CD8-positive, alpha-beta memory T cell (primary cell): ENCODE data around the gene CYFIP2. TPM values are rescaled to one million over a fixed set of nuclear protein-coding genes. Genes with fewer than 3 reads are reported as not detected.
A peak's percentile ranks its signal among the peaks of the same experiment; 100 is the strongest.

Experiments
- CTCF ChIA-PET: fragments of 350-600 bp; sonication (Branson Sonifier 250); formaldehyde crosslinking; loops from one replicate; lab custom pipeline; 2021; ENCODE audit warnings: antibody characterized with exemption; lab: Charles Lee
- POLR2A ChIA-PET: fragments of 350-600 bp; sonication (Branson Sonifier 250); formaldehyde crosslinking; loops from one replicate; lab custom pipeline; 2021; ENCODE audit warnings: antibody characterized with exemption; lab: Charles Lee
- DNase-seq, 5 donors: peaks; one replicate each; pipeline versions ENCODE4 v3.0.0 to v3.0.0-alpha.2; 2020 to 2022; ENCODE audit warnings: mixed read lengths in 1 of 5
- H3K27ac ChIP-seq: one replicate; pipeline ENCODE4 v1.7.0; 2013; ENCODE audit warnings: low read depth, mild to moderate bottlenecking, low read length, moderate library complexity
- H3K27me3 ChIP-seq: 2 replicates; pipeline ENCODE4 v1.7.0; 2013; ENCODE audit warnings: low read length, mild to moderate bottlenecking; ENCODE audit not compliant: insufficient read depth, poor library complexity, severe bottlenecking
- H3K36me3 ChIP-seq: 2 replicates; pipeline ENCODE4 v1.7.0; 2013; ENCODE audit warnings: mild to moderate bottlenecking, low read length, moderate library complexity; ENCODE audit not compliant: insufficient read depth
- H3K4me1 ChIP-seq: 2 replicates; pipeline ENCODE4 v1.7.0; 2013; ENCODE audit warnings: mild to moderate bottlenecking, low read length, moderate library complexity; ENCODE audit not compliant: insufficient read depth
- H3K4me3 ChIP-seq: 2 replicates; pipeline ENCODE4 v1.7.0; 2013; ENCODE audit warnings: mild to moderate bottlenecking, low read length
- H3K9me3 ChIP-seq: 2 replicates; pipeline ENCODE4 v1.7.0; 2013; ENCODE audit warnings: mild to moderate bottlenecking, low read length
- H3K27ac Mint-ChIP-seq, 8 donors: one replicate each; pipeline ENCODE4 v1.8.0; 2020 to 2021; ENCODE audit warnings: mixed read lengths in 8 of 8, mild to moderate bottlenecking in 6 of 8, inconsistent platforms in 3 of 8, moderate library complexity in 3 of 8
- H3K27me3 Mint-ChIP-seq, 2 donors: one replicate each; pipeline ENCODE4 v1.8.0; 2020 to 2021; ENCODE audit warnings: mixed read lengths in 2 of 2, mild to moderate bottlenecking in 1 of 2, moderate library complexity in 1 of 2
- H3K36me3 Mint-ChIP-seq, 3 donors: one replicate each; pipeline ENCODE4 v1.8.0; 2020 to 2021; ENCODE audit warnings: mixed read lengths in 3 of 3, inconsistent platforms in 1 of 3, mild to moderate bottlenecking in 1 of 3
- H3K4me1 Mint-ChIP-seq, 3 donors: one replicate each; pipeline ENCODE4 v1.8.0; 2020 to 2021; ENCODE audit warnings: mixed read lengths in 3 of 3, inconsistent platforms in 1 of 3, mild to moderate bottlenecking in 1 of 3
- H3K4me3 Mint-ChIP-seq, 7 donors: one replicate each; pipeline ENCODE4 v1.8.0; 2020 to 2021; ENCODE audit warnings: mixed read lengths in 7 of 7, mild to moderate bottlenecking in 6 of 7, moderate library complexity in 4 of 7, inconsistent platforms in 2 of 7
- H3K9me3 Mint-ChIP-seq, 5 donors: one replicate each; pipeline ENCODE4 v1.8.0; 2020 to 2022; ENCODE audit warnings: mixed read lengths in 5 of 5, mild to moderate bottlenecking in 3 of 5, moderate library complexity in 2 of 5, inconsistent platforms in 1 of 5
- polyA plus RNA-seq: library from polyadenylated mRNA; unstranded; fragments of 300-500 nt; fragmentation: Illumina TruSeq; gene quantifications from one replicate; pipeline ENCODE4 v1.2.3, GENCODE V29; 2021
- total RNA-seq, 2 experiments: library from RNA; stranded (reverse); gene quantifications; one replicate each; pipeline ENCODE4 v1.2.3, GENCODE V29; 2021

The CYFIP2 gene
- total and polyA plus RNA-seq, 3 experiments from 2014 or later: 239 to 534 (median 259) TPM

DNA sequence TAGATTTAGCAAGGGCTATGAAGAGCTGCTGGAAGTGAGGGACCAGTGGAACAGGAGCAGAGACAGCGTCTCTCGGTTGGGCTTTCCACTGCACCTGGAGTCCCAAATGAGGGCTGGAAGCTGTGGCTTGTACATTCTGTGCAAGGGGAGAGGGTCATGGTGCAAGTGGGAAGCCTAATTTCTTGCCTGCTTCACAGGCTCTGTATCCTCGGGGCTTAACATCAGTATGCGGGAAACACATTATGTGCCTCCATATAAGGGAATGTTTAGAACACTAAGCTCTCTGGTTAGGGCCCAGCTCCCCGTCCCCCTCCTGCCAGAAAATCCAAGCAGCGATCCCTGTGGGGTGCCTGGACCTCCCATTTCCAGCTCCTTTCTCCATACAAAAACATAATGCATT lies 105.0 kb downstream of the CYFIP2 start:
- Mint-ChIP-seq H3K27ac (peak overlapping the region in 7 of 8 donors; percentile 8 to 93 (median 21)), H3K4me1 (peaks cover 3 to 12% (median 4%) of the 10 kb centered on the region in 3 donors), H3K4me3 (no peak overlapping the region), H3K27me3 (no peaks in the 10 kb centered on the region), H3K9me3 (no peaks in the 10 kb centered on the region), H3K36me3 (peaks cover 4 to 89% (median 22%) of the 10 kb centered on the region in 3 donors)
- H3K9me3 ChIP-seq: no peaks in the 10 kb centered on the region
- no peak overlapping the region for H3K4me3 ChIP-seq
- no peak overlapping the region for H3K27ac ChIP-seq
- no peaks in the 10 kb centered on the region for H3K27me3 ChIP-seq
- H3K36me3 ChIP-seq: peaks cover 74% of the 10 kb centered on the region
- H3K4me1 ChIP-seq: no peaks in the 10 kb centered on the region
- ChIA-PET POLR2A (no interaction called here), CTCF (interaction anchor here (1.5 to 2.0 kb wide), 3 partner anchors 10 to 373 kb away, joined by 3 to 6 read pairs (median 4); partner anchors contain the start of gene LSM11)
- DNase-seq: no peak

DNA sequence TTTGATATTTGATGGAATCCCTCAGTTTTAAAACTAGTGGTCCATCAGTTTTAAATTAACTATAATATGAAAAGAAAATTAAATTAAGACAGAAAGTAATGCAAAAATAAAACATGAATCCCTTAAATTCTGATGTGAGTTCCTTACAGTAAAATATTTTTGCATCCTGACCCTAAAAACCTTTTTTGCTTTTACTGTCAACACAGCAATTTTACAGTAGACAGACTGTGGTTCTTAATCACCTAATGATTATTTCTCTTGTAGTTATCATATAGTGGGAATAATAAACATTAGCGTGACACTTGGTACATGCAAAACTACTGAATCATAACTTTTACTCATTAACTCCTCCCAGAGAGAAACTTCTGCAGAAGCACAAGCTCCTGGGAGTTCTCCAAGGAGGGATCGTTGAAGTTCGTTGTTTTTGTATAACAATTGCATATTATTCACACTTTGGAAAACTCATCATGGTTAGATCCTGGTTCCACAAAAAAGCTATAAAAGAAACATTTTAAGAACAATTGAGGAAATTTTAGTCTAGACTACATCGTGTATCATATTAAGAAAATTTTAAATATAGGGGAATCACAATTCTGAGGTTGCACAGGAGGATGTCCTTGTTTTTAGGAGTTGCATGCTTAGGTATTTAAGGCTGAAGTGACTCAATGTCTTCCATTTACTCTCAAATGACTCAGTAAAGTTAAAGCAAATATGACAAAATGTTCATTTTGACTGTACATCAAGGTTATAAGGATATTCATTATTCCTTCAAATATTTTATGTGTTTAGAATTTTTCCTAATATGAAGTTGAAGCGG lies 105.9 kb downstream of the CYFIP2 start:
- POLR2A ChIA-PET: no interaction called here
- Mint-ChIP-seq H3K27ac (peak overlapping the region in 2 of 8 donors; percentile 8 to 10), H3K9me3 (no peaks in the 10 kb centered on the region), H3K36me3 (peaks cover 5 to 89% (median 27%) of the 10 kb centered on the region in 3 donors), H3K4me1 (peaks cover 6 to 17% (median 7%) of the 10 kb centered on the region in 3 donors), H3K27me3 (no peaks in the 10 kb centered on the region), H3K4me3 (no peak overlapping the region)
- no peaks in the 10 kb centered on the region for H3K27me3 ChIP-seq
- H3K27ac ChIP-seq: no peak overlapping the region
- H3K9me3 ChIP-seq: no peaks in the 10 kb centered on the region
- no peak for DNase-seq
- CTCF ChIA-PET: interaction anchor here (0.8 to 1.6 kb wide), 3 partner anchors 9 to 372 kb away, joined by 3 to 4 read pairs (median 3); partner anchors contain the start of gene LSM11
- no peak overlapping the region for H3K4me3 ChIP-seq
- H3K36me3 ChIP-seq: peaks cover 75% of the 10 kb centered on the region
- H3K4me1 ChIP-seq: no peaks in the 10 kb centered on the region

DNA sequence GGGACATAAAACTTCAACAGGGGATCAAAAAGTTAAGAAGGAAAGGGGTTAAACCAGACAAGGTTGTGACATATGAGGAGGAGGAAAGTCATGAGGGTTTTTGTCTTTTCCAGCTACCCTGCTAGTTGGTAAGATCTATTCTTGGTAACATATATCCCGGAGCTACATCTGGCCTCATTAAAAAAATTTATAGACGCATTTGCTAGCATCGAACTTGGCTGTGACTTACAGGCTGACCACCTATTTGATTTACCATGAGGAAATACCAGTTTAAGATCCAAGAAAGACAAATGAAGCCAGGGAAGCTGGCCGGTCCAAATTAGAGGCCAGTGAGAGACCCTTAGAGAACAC lies 106.5 kb downstream of the CYFIP2 start:
- H3K9me3 Mint-ChIP-seq: no peaks in the 10 kb centered on the region
- no peaks in the 10 kb centered on the region for H3K27me3 ChIP-seq
- H3K27ac ChIP-seq: no peak overlapping the region
- H3K36me3 Mint-ChIP-seq: peaks cover 9 to 89% (median 33%) of the 10 kb centered on the region in 3 donors
- H3K4me1 ChIP-seq: no peaks in the 10 kb centered on the region
- no peak overlapping the region for H3K4me3 ChIP-seq
- POLR2A ChIA-PET: no interaction called here
- CTCF ChIA-PET: interaction anchor here (0.8 to 1.5 kb wide), 2 partner anchors 8 to 10 kb away, joined by 3 read pairs; no protein-coding TSS in a partner anchor
- H3K27me3 Mint-ChIP-seq: no peaks in the 10 kb centered on the region
- H3K4me3 Mint-ChIP-seq: peak overlapping the region in 1 of 7 donors; percentile 38
- peak overlapping the region in 3 of 8 donors; percentile 8 to 56 (median 10) for H3K27ac Mint-ChIP-seq
- peaks cover 76% of the 10 kb centered on the region for H3K36me3 ChIP-seq
- no peak for DNase-seq
- peaks cover 12 to 23% (median 13%) of the 10 kb centered on the region in 3 donors for H3K4me1 Mint-ChIP-seq
- no peaks in the 10 kb centered on the region for H3K9me3 ChIP-seq

DNA sequence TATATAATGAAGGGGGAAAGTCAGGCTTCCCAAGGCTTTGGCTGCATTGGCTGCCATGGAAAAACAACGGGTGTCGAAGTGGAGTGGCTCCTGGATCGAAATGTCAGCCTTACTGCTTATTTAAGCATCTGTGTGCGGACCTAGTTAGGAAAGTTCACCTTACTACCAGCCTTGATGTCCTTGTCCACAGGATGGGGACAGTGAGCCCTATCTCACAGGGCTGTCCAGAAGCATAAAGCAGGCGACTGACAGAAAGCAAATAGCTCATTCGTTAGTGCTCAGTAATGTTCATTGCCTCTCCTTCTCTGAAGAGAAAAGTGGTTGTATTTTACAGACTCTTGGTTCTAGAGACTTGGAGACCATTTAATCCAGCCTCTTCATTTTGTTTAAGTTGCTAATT lies 112.6 kb downstream of the CYFIP2 start:
- Mint-ChIP-seq H3K4me1 (peaks cover 13 to 16% (median 14%) of the 10 kb centered on the region in 3 donors), H3K36me3 (peaks cover 5 to 95% (median 25%) of the 10 kb centered on the region in 3 donors), H3K4me3 (no peak overlapping the region), H3K9me3 (no peaks in the 10 kb centered on the region), H3K27me3 (no peaks in the 10 kb centered on the region), H3K27ac (peak overlapping the region in 4 of 8 donors; percentile 7 to 81 (median 46))
- Histone ChIP-seq H3K27ac (no peak overlapping the region), H3K9me3 (no peaks in the 10 kb centered on the region), H3K4me3 (no peak overlapping the region), H3K36me3 (peaks cover 91% of the 10 kb centered on the region), H3K27me3 (no peaks in the 10 kb centered on the region), H3K4me1 (no peaks in the 10 kb centered on the region)
- ChIA-PET POLR2A (no interaction called here), CTCF (no interaction called here)
- DNase-seq: no peak

DNA sequence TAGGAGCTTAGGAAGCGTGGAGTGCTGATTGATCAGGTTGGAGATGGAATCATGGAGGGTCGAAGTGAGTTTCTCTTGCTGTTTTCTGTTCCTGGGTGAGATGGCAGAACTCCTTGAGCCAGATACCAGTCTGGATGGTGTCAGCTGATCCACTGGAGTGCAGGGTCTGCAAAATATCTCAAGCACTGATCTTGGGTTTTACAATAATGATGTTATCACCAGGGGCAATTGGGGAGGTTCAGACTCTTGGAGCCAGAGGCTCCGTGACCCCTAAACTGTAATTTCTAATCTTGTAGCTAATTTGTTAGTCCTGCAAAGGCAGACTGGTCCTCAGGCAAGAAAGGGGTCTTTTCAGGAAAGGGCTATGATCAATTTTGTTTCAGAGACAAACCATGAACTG lies 114.1 kb downstream of the CYFIP2 start:
- Histone ChIP-seq H3K4me1 (no peaks in the 10 kb centered on the region), H3K36me3 (peaks cover 87% of the 10 kb centered on the region), H3K4me3 (no peak overlapping the region), H3K27ac (no peak overlapping the region), H3K9me3 (no peaks in the 10 kb centered on the region), H3K27me3 (no peaks in the 10 kb centered on the region)
- no peak overlapping the region for H3K4me3 Mint-ChIP-seq
- ChIA-PET CTCF (interaction anchor here (0.9 to 1.4 kb wide), 3 partner anchors 8 to 155 kb away, joined by 3 read pairs; no protein-coding TSS in a partner anchor), POLR2A (no interaction called here)
- H3K4me1 Mint-ChIP-seq: peaks cover 13 to 16% (median 14%) of the 10 kb centered on the region in 3 donors
- DNase-seq: no peak
- H3K36me3 Mint-ChIP-seq: peaks cover 11 to 96% (median 29%) of the 10 kb centered on the region in 3 donors
- H3K27me3 Mint-ChIP-seq: no peaks in the 10 kb centered on the region
- no peaks in the 10 kb centered on the region for H3K9me3 Mint-ChIP-seq
- H3K27ac Mint-ChIP-seq: peak overlapping the region in 5 of 8 donors; percentile 5 to 47 (median 23)

DNA sequence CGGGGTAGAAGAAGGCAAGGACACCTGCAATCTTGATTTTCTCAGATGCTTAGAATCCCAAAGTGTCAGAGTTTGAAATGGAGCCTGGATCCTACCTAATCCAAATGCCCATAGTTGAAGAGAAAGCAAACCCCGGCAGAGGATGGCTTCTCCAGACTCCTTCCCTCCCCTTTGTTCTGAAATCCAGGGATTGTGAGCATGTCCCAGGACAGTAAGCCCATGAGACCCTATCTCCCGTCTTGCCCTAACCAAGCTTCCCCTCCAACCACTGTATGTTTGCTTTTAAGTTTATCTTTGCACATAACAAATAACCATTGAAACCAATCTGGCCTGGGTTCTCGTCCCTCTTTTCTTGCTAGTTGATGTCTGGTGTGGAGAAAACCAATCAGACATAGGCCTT lies 115.8 kb downstream of the CYFIP2 start:
- H3K4me1 Mint-ChIP-seq: peaks cover 6 to 12% (median 8%) of the 10 kb centered on the region in 3 donors
- ChIA-PET POLR2A (no interaction called here), CTCF (no interaction called here)
- H3K9me3 Mint-ChIP-seq: no peaks in the 10 kb centered on the region
- no peak overlapping the region for H3K4me3 Mint-ChIP-seq
- Histone ChIP-seq H3K27me3 (no peaks in the 10 kb centered on the region), H3K4me3 (no peak overlapping the region), H3K27ac (no peak overlapping the region), H3K9me3 (no peaks in the 10 kb centered on the region), H3K4me1 (no peaks in the 10 kb centered on the region), H3K36me3 (peaks cover 81% of the 10 kb centered on the region)
- peaks cover 11 to 94% (median 26%) of the 10 kb centered on the region in 3 donors for H3K36me3 Mint-ChIP-seq
- peak overlapping the region in 7 of 8 donors; percentile 3 to 93 (median 45) for H3K27ac Mint-ChIP-seq
- no peak for DNase-seq
- no peaks in the 10 kb centered on the region for H3K27me3 Mint-ChIP-seq

DNA sequence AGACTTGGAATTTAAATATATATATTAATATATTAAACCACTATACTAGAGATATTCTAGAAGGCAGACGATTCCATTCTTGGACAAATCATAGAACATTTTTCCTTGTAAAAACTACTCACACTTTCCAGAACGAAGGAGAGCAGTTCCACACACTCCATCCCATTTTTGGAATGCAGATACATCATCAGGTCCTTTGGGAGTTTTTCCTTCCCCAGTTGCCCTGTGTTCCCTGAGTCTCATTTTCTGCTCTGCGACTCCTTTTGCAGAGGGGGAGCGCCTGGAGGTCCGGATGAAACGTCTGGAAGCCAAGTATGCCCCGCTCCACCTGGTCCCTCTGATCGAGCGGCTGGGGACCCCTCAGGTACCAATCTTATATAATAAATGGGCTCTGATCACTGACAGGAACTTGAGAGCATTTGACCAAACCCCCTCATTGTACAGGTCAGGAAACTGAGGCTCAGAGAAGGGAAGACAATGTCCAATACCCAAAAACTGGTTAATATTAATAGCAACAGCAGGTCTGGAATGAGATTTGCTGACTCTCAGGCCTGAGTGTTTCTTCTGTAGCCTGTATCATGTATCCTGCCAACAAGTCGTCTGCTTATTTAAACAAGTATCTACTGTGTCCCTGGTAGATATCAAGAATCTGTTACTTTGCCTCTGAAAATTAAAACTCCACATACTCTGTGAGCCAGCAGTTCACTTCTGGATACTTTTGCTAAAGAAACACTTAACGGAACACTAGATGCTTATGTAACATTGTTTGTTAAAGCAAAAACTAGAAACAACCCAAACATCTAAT lies 117.3 kb downstream of the CYFIP2 start:
- H3K4me3 ChIP-seq: no peak overlapping the region
- peaks cover 78% of the 10 kb centered on the region for H3K36me3 ChIP-seq
- no peaks in the 10 kb centered on the region for H3K9me3 ChIP-seq
- no peaks in the 10 kb centered on the region for H3K27me3 ChIP-seq
- ChIA-PET CTCF (no interaction called here), POLR2A (no interaction called here)
- no peak overlapping the region for H3K27ac ChIP-seq
- Mint-ChIP-seq H3K36me3 (peaks cover 10 to 91% (median 24%) of the 10 kb centered on the region in 3 donors), H3K27ac (peak overlapping the region in 1 of 8 donors; percentile 48), H3K27me3 (no peaks in the 10 kb centered on the region), H3K9me3 (no peaks in the 10 kb centered on the region), H3K4me1 (peaks cover 3 to 9% (median 6%) of the 10 kb centered on the region in 3 donors), H3K4me3 (no peak overlapping the region)
- no peaks in the 10 kb centered on the region for H3K4me1 ChIP-seq
- no peak for DNase-seq
